GM19193 (cell line): Measurements from ENCODE around the gene GSK3A.

ENCODE experiments used
- POLR2A ChIP-seq: IDR thresholded peaks from 4 replicates; pipeline ENCODE4 v1.6.1; 2011; ENCODE audit not compliant: insufficient read depth, insufficient read length; ENCODE audit errors: extremely low read depth

Gene GSK3A

DNA sequence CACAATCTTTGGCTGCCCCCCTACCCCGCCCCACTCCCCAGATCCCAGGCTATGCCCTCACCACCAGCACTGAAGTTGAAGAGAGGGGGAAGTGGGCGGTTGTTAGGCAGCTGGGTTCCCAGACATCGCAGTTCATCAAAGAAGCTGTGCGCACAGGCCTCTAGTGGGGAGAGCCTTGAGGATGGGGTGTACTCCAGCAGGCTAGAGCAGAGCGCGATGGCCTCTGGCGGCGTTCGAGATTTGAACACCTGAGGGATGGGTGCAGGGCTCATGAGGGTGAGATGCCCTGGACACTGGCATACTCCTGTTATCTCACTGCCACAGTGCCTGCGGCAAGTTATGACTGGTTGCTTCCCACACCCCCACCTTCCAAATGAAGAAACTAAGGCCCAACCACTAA lies 10.0 kb downstream of the GSK3A start:
- peak; percentile 18 for TF ChIP-seq POLR2A

DNA sequence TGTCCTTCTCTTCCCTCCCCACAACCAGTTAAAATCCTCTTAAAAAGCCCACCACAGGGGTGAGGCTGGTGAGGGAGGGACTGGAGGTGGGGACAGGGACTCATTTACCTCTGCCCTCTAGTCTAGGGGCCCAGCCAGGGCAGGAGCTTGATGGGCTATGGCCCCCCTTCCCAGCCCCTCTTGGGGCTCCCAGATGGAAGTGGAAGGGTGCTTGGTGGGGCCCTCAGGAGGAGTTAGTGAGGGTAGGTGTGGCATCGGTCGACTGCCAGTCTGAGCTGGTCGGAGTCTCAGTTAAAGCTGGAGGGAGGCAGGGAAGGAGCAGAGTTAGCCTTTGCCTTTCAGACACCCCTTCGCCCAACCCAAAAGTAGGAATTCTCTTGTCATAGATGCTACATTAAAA lies 11.8 kb downstream of the GSK3A start:
- TF ChIP-seq POLR2A, result no peak

DNA sequence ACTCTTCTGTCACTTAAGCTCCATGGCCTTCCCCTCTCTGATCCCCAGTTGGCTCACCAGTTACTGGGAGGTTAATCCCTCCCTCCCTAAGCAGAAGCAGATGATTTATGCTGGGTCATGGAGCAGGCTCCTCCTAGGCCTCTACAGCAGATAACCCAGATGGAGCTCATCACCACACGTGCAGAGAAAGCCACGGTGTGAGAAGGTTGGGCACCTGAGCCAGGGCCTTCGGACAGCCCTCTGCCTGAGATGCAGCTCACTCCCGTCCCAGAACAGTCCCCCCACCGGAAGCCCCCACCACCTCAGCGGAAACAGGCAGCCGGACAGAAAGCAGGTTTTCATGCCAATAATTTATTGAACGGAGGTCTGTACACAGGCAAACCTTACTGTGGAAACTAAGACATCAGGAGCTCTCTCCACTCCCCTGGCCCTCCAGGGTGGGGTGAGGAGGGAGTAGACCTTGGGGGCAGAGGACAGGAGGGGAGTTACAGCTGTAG lies 12.5 kb downstream of the GSK3A start:
- no peak for TF ChIP-seq POLR2A

DNA sequence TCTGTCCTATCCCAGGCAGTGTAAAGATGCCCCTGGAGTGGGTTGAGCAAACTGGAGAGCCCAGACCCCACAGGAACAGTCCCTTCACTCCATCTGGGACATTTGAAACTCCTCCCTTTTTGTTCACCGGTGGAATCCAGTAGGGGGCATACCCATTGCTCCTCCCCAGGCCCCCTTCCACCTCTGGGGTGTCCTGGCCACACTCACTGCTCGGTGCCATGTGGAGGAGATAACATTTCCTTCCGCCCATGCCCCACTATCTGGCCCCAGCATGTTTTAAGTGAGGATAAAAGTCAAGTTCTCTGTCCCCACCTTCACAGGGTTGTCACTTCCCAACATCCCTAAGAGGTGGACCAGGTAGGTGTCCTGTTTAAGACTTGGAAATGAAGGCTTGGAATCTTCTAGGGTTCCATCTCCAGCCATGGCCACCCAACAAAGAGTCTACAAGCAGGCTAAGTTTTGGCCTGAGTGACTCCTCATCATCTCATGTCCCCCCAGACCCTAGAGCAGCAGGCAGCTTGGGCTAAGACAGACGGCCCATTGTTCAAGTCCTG lies 13.0 kb downstream of the GSK3A start:
- no peak for TF ChIP-seq POLR2A

DNA sequence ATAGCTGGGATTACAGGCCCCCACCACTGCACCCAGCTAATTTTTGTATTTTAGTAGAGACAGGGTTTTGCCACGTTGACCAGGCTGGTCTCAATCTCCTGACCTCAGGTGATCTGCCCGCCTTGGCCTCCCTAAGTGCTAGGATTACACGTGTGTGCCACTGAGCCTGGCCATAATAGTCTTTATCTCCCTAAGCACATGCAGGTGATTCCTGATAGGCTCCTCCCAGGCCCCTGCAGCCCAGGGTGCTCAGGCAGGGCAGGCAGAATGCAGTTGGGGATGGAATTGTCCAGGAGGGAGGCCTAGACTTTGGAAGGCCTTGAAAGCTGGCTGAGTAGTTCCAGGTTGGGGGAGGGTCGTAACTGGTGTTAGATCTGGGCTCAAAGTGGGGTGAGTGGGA lies 13.8 kb downstream of the GSK3A start:
- no peak for TF ChIP-seq POLR2A

DNA sequence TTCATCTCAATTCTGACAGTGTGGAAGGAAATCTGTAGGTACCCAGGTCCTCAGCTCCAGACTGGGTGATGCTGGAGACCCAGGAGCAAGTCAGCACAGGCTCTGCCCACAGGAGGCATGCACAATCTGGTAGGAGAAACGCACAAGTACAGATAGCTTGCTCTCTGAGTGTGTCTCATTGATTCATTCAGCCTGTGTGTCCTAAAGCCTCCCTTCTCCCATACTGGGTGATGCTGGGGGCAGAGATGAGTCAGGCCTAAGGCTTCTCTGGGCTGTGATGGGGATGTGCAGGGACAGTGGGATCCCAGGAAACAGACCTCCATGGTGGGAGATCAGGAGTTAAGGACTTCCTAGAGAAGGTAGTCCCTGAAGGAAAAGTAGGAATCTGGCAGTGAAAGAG lies 15.5 kb downstream of the GSK3A start:
- TF ChIP-seq POLR2A, result no peak

DNA sequence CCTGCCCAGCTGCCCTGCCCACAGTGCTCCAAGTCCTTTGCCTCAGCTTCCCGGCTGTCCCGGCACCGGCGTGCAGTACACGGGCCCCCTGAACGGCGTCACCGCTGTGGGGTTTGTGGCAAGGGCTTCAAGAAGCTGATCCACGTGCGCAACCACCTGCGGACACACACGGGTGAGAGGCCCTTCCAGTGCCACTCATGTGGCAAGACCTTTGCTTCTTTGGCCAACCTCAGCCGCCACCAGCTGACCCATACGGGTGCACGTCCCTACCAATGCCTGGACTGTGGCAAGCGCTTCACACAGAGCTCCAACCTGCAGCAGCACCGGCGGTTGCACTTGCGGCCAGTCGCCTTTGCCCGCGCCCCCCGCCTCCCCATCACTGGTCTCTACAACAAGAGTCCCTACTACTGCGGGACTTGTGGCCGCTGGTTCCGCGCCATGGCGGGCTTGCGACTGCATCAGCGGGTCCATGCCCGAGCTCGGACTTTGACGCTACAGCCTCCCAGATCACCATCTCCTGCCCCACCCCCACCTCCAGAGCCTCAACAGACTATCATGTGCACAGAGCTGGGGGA lies 16.6 kb downstream of the GSK3A start:
- no peak for TF ChIP-seq POLR2A

DNA sequence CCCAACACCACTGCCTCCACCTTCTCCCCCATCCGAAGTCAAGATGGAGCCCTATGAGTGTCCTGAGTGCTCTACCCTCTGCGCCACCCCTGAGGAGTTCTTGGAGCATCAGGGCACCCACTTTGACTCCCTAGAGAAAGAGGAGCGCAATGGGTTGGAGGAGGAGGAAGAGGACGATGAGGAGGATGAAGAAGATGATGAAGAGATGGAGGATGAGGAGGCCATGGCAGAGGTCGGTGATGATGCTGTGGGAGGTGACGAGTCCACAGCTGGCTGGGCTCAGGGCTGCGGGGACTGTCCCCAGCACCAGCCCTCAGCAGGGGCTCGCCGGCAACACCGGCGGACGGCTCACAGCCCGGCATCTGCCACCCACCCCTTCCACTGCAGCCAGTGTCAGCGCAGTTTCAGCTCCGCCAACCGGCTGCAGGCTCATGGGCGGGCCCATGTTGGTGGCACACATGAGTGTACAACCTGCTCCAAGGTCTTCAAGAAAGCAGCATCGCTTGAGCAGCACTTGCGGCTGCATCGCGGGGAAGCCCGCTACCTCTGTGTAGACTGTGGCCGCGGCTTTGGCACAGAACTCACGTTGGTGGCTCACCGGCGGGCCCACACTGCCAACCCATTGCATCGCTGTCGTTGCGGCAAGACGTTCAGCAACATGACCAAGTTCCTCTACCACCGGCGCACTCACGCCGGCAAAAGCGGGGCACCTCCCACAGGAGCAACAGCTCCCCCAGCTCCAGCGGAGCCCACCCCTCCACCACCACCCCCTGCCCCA lies 17.3 kb downstream of the GSK3A start:
- TF ChIP-seq POLR2A, result no peak

DNA sequence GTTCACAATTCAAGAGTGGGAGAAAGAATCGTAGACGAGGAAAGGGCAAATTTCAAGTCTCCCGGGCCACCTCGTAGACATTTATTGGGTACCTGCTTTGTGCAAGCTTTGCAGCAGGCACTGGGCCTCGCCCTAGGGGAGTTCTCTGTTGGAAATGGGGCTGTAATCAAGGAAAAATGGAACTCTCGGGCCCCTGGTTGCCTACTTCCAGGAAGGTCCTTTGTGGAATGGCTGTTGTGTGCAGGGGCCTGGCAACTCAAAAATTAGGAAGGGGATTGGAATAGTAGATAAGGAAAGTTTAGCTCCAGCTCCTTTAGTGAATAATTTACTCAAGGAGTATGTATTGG lies 21.7 kb downstream of the GSK3A start:
- no peak for TF ChIP-seq POLR2A

DNA sequence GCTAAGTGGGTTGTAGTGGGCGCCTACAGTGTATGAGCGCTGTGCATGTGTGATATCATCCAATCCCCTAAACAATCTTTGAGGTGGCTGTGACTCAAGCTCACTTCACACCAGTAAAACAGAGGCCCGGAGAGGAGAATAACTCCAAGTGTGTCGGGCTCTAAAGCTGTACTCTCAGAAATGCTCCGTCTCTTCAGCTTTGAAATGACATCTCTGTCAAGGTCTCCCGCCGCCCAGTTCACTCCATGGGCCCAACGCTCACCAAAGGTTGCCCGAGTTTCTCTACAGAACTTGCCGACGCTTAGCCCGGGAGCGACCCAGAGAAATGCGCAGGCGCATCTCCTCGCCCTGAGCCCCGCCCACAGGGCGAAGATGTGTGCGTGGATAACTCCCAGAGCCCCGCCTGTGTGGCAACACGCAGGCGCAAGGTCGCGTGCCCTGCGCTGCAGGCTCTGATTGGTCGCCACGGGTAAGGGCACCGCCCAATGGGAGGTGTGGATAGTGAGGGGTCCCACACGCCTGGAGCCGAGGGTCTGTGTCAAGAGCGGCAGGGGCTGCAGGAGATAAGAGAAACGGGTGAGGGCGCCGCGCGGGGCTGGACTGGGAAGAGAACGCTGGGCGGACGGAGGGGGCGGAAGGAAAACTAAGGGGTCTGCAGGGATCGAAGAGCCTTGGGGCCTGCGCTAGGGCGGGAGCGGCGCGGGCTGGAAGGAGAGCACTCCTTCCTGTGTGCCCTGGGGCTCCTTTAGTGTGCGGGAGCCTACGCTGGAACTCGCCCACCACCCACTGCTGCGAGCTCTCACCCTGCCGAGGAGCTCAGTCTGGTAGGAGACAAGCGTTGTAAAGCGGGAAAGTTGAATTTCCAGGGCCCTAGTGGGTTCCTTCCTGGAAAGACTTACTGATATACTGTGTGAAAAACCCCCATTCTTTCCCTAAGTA lies 22.3 kb downstream of the GSK3A start, which contains the start of gene ZNF526:
Gene ZNF526, plus strand, starts transcription at position 501 of the 939 bp plus-strand sequence. CDS start 4,092 bp downstream, outside the sequence.
- peak; percentile 82 for TF ChIP-seq POLR2A

DNA sequence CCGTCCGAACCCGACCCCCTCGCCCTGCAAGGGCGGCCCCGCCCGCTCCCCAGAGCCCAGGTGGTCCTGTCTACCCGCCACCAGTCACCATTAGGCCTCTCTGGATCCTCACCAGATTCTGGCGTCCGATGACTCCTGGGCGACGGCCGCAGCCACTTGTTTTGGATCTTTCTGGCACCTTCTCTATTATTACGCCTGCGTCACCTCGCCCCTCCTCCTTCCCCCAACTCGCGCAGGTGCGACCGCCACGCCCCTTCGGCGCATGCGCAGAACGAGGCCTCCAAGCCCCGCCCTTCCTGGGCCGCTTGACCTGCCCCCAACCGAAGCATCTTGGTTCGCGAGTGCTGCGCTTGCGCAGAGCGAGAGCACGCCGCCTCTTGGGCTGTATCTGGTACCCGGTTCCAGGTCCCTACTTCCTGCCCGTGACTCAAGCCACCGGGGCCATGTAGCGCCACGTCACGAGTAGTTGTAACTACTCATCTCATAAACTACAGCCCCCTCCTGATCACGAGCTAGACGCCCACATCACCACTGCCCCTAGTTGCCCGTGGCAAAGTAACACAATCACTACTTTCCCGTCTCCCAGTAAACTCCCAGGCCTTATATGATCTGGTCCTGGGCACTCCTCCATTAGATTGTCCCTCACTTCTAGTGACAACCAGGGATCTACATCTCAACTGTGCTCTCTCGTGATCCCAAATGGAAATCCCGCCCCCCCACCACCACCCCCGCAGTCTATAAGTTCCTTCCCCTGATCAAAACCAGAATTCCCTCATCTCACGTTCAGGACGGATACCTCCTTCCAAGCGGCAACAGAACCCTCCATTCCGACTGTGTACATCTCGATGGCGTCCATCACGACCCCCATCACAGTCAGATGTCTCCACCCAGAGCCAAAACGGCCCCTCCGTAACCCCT lies 24.6 kb downstream of the GSK3A start, which contains the start of gene DEDD2:
Gene DEDD2, minus strand, starts transcription at position 158 of the 918 bp plus-strand sequence. CDS start 670 bp downstream, outside the sequence.
- TF ChIP-seq POLR2A, result peak; percentile 73

DNA sequence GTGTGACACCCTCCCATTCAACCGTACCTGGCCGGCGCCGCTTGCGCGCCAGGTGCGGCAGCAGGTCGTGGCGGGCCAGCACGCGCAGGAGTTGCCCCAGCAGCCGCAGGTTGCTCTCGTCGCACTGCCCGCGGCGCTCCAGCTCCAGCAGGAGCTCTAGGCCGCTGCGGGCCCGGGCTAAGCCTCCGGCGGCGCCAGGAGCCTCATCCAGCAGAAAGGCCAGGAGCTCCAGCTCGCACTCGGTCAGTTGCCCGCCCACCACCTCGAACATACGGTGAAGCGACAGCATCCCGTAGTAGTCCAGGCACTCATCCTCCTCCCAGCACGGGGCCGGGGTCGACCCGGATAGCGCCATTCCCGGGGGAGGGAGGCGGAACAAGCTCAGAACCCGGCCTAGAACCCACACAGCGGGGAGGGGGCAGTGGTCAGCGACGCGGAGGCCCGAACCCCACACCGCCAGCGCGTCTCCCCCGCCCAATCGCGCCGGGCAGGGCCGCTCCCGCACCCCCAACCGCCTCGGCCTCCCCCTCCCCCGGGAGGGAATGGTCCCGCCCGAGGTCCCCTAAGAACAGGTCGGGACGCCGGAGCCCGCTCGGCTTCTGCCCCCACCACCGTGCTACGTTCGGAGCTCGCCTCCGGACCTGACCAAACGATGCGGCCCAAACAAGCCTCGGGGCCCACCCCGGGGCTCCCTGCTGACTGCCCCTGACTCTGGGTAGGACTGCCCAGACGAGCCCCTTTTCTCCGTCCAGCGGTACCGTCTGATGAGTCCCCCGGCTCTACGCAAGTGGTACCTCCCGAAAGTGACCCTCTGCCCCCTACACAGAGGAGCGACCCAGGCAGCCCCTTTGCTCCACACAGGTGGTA lies 25.5 kb downstream of the GSK3A start:
- TF ChIP-seq POLR2A, result no peak
